Neural crest cell (in vitro differentiated cells): Measurements from ENCODE around the gene HRK. TPM values are rescaled to one million over a fixed set of nuclear protein-coding genes. Genes with fewer than 3 reads are reported as not detected.

ENCODE experiments used
- DNase-seq: peaks from one replicate; pipeline ENCODE4 v3.0.0; 2021; ENCODE audit warnings: low read depth, mixed read lengths, low spot score
- H3K27ac Mint-ChIP-seq: one replicate; pipeline ENCODE4 v1.8.0; 2021; ENCODE audit warnings: mild to moderate bottlenecking, mixed read lengths; ENCODE audit not compliant: unreplicated experiment
- H3K27me3 Mint-ChIP-seq: 2 replicates; pipeline ENCODE4 v1.8.0; 2021; ENCODE audit warnings: low read depth, mild to moderate bottlenecking, mixed read lengths
- H3K36me3 Mint-ChIP-seq: 2 replicates; pipeline ENCODE4 v1.8.0; 2021; ENCODE audit warnings: low read depth, mild to moderate bottlenecking, mixed read lengths
- H3K4me1 Mint-ChIP-seq: 2 replicates; pipeline ENCODE4 v1.8.0; 2021; ENCODE audit warnings: mixed read lengths
- H3K4me3 Mint-ChIP-seq: one replicate; pipeline ENCODE4 v1.8.0; 2021; ENCODE audit warnings: mild to moderate bottlenecking, mixed read lengths
- H3K9me3 Mint-ChIP-seq: 2 replicates; pipeline ENCODE4 v1.8.0; 2021; ENCODE audit warnings: mixed read lengths
- long read RNA-seq: library from polyadenylated mRNA; unstranded; transcript quantifications from one replicate; pipeline ENCODE4 v2.0.0, GENCODE V29; 2020
- total RNA-seq: library from RNA; stranded (reverse); gene quantifications from 2 replicates; pipeline ENCODE4 v1.2.1, GENCODE V29; 2021
- TF ChIP-seq, protein P1 (sequence below): fragments of 200-600 bp; sonication (generic); conservative IDR thresholded peaks from 2 replicates; pipeline ENCODE4 v1.5.0; 2021; ENCODE audit warnings: antibody characterized with exemption, mild to moderate bottlenecking

HRK gene
- 1.7 and 2.2 TPM in 2 replicates for total RNA-seq
- long read RNA-seq, partial matches to known transcripts, result 0 of 2 reads
- long read RNA-seq, other reads (novel, unspliced or antisense), result 2 of 2 reads

DNA sequence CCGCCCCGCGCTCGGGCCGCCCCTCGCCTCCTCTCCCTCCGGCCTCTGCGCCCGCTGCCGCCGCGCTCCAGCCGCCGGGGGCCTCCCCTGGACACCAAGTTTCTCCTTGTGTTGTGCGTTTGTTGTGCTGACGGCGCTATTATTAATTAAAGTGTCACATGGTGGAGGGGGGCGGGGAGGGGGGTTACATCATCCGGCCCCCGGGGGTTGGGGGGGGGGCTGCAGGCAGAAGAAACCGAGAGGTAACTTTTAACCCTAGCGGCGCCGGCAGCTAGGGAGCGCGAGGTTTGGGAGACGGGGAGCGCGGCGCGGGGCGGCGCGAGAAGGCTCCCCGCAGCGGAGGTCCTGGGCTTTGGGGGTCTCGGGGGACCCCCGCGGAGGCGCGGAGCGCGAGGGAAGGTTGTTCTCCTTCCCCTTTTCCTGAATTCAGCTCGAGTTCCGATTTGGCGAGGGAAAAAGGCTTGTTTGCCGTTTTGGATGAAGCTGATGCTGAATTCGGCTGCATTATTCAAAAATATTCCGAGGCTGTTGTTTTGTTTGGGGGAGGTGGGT, at the start of gene HRK:
Gene HRK (minus strand): TSS at position 117 of the 552 bp plus-strand sequence. CDS start 134 bp downstream, outside the sequence.
- Mint-ChIP-seq H3K4me3 (peak within 1 kb of the TSS; percentile 92), H3K27ac (no peak within 1 kb of the TSS), H3K4me1 (peaks cover 44% of the 10 kb centered on the region), H3K9me3 (no peaks in the 10 kb centered on the region), H3K27me3 (peaks cover 90% of the 10 kb centered on the region), H3K36me3 (no peaks in the 10 kb centered on the region)
- DNase-seq, result no peak
- TF ChIP-seq, protein P1, sequence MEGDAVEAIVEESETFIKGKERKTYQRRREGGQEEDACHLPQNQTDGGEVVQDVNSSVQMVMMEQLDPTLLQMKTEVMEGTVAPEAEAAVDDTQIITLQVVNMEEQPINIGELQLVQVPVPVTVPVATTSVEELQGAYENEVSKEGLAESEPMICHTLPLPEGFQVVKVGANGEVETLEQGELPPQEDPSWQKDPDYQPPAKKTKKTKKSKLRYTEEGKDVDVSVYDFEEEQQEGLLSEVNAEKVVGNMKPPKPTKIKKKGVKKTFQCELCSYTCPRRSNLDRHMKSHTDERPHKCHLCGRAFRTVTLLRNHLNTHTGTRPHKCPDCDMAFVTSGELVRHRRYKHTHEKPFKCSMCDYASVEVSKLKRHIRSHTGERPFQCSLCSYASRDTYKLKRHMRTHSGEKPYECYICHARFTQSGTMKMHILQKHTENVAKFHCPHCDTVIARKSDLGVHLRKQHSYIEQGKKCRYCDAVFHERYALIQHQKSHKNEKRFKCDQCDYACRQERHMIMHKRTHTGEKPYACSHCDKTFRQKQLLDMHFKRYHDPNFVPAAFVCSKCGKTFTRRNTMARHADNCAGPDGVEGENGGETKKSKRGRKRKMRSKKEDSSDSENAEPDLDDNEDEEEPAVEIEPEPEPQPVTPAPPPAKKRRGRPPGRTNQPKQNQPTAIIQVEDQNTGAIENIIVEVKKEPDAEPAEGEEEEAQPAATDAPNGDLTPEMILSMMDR, result no peak

DNA sequence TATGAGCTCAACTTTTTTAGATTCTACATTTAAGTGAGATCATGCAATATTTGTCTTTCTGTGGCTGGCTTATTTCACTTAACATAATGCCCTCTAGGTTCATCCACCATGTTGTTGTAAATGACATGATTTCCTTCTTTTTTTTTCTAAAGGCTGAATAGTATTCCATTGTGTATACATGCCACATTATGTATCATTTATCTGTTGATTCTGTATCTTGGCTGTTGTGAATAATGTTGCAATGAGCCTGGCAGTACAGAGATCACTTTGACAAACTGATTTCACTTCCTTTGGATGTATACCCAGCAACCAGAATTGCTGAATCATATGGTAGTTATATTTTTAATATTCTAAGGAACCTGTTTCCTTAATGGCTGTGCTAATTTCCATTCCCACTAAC, 48.6 kb upstream of the HRK start:
- H3K4me3 Mint-ChIP-seq, result no peak overlapping the region
- TF ChIP-seq, protein P1, result no peak

DNA sequence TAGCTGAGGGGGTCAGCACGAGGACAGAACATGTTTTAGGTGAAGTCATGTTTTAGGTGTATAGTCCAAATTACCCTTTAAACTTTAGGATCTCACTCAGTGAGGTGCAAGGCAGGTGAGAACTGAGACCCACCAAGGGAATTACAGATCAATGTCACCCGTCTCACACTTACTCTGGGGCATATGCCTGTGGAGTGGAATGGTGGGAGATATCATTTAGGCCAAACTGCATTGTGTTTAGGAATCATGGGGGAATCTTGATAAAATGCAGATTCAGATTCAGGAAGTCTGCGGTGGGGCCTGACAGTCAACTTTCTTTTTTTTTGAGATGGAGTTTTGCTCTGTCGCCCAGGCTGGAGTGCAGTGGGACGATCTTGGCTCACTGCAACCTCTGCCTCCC, 47.3 kb upstream of the HRK start:
- no peaks in the 10 kb centered on the region for H3K27me3 Mint-ChIP-seq
- H3K36me3 Mint-ChIP-seq, result peaks cover 16% of the 10 kb centered on the region
- no peaks in the 10 kb centered on the region for H3K4me1 Mint-ChIP-seq
- H3K9me3 Mint-ChIP-seq, result no peaks in the 10 kb centered on the region
- H3K27ac Mint-ChIP-seq, result no peak overlapping the region
- DNase-seq, result no peak
- no peak overlapping the region for H3K4me3 Mint-ChIP-seq
- TF ChIP-seq, protein P1, result no peak

More for the DNA sequence above, 48.6 kb upstream of the HRK start:
- Mint-ChIP-seq H3K4me1 (peaks cover 5% of the 10 kb centered on the region), H3K27me3 (no peaks in the 10 kb centered on the region), H3K27ac (no peak overlapping the region), H3K9me3 (no peaks in the 10 kb centered on the region), H3K36me3 (peaks cover 16% of the 10 kb centered on the region)
- no peak for DNase-seq

DNA sequence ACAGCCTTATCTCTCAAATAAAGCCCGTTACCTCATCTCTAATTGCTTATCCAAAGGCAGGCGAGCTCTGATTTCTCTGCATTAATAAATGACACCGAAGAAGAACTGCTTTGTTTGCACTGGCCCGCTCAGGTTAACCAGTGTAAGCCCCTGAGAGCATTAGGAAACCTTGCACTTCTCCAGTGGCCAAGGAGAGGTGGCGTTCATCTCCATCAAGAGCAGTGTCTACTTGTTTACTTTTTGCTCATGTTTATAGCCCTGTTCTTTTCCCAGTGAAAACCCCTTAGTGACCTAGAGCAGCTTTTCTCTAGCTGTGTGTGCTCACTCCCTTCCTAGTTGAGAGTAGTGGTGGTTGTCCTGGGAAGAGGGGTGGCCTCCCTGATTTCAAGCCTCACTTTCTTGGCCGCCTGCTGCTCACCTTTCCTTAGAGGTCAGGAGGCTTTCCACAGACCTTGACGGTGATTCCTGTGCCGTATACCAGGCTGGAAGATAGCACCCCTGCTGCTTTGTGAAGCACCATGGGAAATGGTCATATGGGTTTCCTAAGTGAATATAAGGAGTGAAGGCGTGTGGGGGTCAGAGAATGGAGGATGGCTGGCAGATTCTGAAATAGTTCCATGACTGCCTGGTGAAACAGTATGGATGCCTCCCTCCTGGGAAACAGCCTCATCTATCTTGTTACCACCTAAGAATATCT, 46.2 kb upstream of the HRK start:
- H3K27me3 Mint-ChIP-seq, result no peaks in the 10 kb centered on the region
- no peaks in the 10 kb centered on the region for H3K9me3 Mint-ChIP-seq
- TF ChIP-seq, protein P1, result no peak
- H3K27ac Mint-ChIP-seq, result no peak overlapping the region
- H3K4me3 Mint-ChIP-seq, result no peak overlapping the region
- no peaks in the 10 kb centered on the region for H3K4me1 Mint-ChIP-seq
- H3K36me3 Mint-ChIP-seq, result peaks cover 16% of the 10 kb centered on the region
- no peak for DNase-seq

DNA sequence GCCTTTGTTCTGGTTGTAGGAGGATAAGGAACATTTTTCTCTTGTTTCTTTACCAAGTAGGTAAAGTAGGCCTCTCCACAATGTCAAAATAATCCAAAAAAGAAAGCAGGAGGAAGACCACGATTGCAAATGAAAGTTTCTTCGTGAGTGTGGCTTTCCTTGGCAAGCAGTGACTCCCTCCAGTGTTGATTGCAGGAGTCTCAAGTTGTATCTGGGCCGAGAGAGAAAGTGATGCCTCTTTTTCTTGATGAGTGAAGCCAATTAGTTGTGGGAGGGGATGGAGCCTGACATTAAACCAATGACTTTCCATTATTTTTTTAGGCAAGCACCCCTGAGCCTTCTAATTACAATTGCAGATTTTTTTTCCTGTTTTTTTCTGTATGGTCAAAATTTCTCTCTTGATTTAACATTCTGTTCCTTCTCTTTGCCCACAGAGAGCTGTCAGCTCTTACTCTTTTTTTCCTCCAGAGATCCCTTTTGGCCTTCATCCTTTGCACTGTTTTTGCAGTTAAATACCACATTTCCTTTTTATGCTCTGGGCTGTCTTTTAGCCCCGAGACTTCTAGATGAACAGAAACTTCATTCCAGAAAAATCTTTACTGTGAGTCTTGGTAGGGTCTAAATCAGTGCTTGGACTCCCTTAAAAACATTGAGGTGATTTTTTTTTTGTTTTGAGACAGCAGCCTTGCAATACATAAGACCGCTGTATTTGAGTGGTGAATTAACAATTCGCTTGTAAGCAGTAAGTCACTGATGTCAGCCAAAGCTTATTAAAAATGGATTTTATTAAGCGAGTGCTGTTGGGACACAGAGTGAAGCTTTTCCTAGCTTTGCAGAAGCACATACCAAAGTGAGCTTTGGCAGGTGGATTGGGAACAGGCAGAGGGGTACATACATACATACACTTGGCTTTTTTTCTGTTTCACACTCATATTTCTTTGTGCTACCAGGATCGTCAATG, 45.3 kb upstream of the HRK start:
- no peak for DNase-seq
- TF ChIP-seq, protein P1, result no peak
- Mint-ChIP-seq H3K4me1 (no peaks in the 10 kb centered on the region), H3K27ac (no peak overlapping the region), H3K27me3 (no peaks in the 10 kb centered on the region), H3K4me3 (no peak overlapping the region), H3K36me3 (peaks cover 13% of the 10 kb centered on the region), H3K9me3 (no peaks in the 10 kb centered on the region)
